HG02798 (cell line): ENCODE results near the gene FBXL20.
"Not testable (repeated sequence)": the region's sequence is repeated elsewhere in the genome, so short reads cannot be mapped to it uniquely, and the experiment has no call there.

Experiments
- ATAC-seq: cut with Tn5 transposase; IDR thresholded peaks from one replicate; pipeline ENCODE4 v1.9.1; 2021; ENCODE audit warnings: mild to moderate bottlenecking; ENCODE audit not compliant: unreplicated experiment, poor library complexity

FBXL20 gene

DNA sequence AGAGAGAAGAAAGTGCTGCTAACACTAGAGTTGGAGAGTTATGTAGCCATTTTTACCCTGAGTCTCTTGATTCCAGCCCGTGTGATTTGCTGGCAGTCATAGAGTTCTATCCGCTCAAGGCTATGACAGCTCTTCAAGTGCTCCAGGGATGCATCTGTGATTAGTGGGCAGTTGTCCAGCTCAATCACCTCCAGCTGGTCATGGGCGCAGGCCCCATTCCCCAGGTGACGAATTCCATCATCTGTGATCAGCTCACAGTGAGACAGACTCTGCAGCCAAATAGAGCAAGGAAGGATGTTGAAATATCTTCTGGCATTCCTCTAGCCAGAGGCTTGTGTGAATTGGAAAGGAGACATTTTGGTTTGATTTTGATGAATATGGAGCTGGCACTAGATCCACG is 137.3 kb downstream of the FBXL20 start:
- no peak for ATAC-seq

GRCh38 chr17:39261286-39261685 is 140.1 kb downstream of the FBXL20 start:
- no peak for ATAC-seq

DNA sequence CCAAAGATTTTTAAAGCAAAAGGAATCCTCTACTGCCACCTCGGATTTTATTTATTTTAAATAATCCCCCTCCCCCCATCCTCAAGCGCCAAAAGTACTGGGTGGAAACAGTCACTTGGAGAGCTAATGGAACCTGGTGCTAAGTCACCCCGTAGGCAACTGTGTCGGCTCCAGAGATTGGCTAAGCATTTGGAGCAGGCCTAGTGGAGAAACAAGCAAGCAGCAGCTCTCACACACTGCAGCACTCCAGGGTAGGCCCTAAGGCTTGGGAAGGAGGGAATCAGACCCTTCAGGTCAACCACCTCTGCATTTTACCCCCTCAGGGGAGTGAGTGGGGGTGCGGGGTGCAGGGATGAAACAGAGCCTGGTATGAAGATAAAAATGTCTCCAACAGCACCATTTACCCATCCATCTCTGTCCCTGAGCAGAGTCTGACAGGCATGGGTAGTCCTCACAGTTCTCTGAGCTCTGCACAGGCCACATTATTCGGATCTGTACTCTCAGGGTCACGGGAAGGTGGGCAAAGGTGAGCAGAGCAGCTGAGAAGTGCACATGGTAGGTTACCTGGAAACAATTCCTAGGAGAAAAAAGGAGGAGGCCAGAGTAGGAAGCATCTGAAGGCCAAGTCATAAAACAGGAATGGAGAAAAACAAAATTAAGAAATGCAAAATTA is 148.5 kb downstream of the FBXL20 start:
- ATAC-seq, result no peak

DNA sequence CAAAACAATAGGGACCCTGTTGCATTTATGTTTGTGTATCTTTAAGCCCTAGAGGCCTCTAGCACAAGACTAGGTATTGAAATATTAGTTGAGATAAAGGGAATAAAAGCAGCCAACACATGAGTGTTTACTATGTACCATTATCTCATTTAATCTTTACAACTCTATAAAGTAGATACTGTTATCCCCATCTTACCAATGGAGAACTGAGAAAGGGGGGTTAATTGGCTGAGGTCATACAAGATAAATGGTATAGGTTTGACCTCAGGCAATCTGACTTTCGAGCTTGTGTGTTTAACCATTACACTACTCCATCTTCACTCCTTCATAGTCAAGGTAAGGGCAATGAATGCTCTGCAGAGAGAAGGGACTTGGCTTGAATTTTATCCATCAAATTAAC is 149.4 kb downstream of the FBXL20 start:
- ATAC-seq, result no peak

DNA sequence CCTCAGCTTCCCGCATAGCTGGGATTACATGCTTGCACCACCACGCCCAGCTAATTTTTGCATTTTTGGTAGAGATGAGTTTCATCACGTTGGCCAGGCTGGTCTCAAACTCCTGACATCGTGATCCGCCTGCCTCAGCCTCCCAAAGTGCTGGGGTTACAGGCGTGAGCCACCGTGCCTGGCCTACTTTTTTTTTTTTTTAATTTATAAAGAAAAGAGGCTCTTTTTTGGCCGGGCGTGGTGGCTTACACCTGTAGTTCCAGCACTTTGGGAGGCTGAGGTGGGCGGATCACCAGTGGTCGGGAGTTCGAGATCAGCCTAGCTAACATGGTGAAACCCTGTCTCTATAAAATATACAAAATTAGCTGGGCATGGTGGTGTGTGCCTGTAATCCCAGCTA is 151.3 kb downstream of the FBXL20 start:
- not testable (repeated sequence) for ATAC-seq

DNA sequence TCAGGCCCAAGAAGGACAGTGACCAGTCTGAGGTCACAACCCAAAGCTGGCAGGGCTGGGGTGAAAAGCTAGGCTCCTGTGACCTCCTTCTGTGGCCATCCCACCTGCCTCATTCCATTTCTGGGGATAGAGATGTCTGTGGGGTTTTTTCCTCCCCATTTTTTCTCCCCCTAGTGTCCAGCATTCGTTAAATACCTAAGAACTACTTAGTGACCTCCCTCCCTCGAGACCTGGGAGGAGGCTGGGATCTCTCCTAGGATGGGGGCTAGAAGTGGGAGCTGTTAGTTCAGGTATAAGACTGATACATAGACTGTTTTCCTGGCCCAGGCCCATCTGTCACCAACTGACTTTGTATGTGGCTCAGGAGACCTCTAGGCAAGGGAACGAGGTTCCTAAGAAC is 155.2 kb downstream of the FBXL20 start:
- ATAC-seq, result no peak

- ATAC-seq, result peak; percentile 64
These were observed 156.5 kb downstream of the FBXL20 start for GRCh38 chr17:39244600-39245570.

GRCh38 chr17:39244016-39244599 is 157.3 kb downstream of the FBXL20 start:
- peak; percentile 7 for ATAC-seq

GRCh38 chr17:39243155-39243554 is 158.3 kb downstream of the FBXL20 start:
- ATAC-seq, result no peak

GRCh38 chr17:39240631-39241030 is 160.8 kb downstream of the FBXL20 start:
- no peak for ATAC-seq

DNA sequence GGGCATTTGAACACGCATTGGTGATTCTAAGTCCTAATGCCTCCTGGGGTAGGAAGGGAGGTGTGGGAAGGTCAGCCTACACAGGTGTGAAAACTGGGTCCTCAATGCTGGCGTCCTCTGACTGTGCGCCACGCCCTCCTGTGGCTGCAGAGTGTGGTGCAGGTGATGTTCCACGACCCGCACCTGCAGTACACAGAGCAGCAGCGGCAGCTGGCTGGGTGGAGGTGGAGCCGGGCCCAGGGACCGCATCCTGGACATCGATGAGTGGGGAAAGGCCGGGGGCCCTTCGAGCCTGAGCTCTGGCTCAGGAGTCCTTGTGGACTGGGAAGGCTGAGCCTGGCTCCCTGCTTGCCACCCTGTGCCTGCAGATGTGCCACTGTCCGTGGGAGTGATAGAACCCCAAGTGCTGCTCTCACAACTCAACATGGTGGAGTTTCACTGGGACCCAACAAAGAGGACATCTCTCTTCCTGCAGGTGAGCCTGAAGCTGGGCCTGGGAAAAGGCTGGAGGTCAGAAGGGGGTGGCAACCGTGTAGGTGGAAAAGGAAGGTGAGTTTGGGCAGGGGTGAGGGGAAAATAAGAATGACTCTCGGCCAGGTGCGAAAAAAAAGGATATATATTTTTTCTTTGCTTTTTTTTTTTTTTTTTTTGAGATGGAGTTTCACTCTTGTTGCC is 161.6 kb downstream of the FBXL20 start:
- peak; percentile 60 for ATAC-seq

DNA sequence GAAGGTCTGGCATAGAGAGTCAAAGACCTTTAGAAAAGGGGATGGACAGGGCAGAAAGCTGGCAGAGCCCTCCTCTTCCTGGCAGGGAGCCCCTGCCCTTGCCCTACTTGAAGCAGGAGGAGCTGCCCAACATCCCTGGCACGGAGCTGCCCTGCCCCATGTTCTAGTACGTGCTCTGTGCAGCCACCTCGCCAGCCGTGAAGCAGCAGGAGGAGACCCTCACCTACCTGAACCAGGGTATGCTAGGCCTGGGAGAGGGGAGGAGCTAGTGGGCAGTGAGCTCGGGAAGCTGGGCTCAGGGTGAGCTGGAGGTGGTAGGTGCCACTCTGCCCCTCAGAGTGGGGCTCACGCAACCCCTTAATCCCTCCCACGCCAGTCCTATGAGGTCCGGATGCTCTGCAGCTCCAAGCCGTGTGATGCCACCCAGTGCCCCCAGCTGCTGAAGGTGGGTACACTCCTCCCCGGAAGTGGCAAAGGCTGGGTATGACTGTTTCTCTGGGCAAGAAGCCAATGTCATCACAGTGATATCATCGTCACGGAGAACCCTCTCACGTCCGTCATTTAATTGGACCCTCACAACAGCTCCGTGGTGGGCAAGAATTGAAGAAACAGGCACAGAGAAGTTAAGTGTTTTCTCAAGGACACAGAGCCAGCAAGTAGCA is 163.0 kb downstream of the FBXL20 start:
- ATAC-seq, result no peak

- no peak for ATAC-seq
These were observed 163.8 kb downstream of the FBXL20 start for GRCh38 chr17:39237586-39237985.

DNA sequence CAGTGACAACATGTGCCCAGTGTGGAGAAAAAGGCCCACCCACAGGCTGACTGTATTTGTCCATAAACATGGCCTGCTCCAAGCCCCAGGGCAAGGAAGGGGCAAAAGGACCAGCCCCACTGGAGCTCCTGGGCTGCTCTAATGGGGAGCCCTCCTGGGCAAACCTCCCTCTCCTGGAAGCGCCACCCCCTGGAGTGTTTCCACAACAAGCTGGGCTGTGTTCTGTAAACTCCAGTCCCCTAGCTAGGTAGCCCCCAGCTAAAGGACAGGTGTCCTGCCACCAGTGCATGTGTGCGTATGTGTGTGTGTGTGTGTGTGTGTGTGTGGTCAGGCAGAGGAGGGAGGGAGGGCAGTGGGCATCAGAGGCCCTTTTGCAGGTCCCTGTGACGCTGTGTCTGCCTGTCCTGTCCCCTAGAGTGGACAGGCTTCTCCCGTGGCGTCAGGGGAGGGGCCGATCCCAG is 164.4 kb downstream of the FBXL20 start:
- no peak for ATAC-seq

DNA sequence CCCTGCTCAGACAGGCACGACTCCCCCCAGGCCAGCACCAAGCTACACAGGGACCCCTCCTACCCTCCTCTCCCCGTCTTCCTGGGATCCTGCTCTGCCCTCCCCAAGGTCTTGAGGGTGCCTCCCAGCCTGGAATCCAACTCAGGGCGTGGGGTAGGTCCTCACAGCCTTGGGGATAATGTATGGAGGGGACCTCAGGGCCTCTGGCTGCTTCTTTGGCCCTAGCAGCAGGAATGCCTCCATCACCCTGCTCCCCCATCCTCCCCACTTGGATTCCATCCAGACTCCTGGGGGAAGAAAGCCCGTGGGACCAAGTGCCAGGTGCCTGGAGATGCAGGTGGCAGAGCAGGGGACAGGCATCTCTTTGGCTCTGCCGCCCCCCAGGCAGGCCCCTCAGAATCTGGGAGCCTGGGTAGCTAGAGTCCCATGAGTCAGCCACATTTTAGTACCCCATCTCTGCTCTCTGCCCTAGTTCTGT is 164.9 kb downstream of the FBXL20 start:
- no peak for ATAC-seq

DNA sequence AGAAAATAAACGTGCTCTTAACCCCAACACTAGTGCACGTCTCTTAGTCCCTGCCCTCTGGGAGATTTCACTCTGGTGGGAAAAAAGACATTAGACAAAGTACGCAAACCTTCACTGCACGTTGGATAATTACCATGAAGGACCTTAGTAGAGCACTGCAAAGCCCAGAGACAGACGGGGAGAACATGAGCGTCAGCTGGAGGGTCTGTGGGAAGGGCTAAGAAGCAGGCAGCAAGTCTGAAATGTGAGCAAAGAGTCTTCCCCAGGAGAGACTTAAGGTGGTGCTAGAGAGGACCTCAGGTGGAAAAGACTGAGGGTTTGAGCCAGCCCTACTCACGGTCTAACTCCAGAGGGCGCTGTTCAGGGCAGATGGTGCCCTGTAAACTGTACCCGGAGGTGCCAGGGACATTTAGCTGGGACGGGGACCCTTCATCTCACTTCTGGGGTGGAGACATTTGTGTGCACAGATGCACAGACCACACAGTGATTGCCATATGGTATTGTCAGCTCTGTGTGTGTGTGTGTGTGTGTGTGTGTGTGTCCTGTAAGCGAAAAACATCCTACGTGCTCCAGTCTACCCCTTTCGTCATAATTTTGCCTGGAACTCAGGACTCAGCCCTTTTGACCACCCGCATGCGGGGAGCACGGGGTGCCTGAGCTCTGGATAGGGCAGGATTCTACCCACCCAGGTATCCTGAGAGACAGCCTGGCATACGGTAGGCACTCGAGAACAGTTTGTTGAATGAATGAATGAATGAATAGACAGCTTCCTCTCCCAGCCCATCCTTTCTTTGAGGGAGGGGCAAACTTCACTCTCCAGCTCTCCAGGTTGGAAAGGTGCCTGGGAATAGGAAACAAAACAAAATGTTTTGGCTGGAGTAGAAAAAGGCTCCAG is 165.6 kb downstream of the FBXL20 start:
- no peak for ATAC-seq

GRCh38 chr17:39231591-39232551 is 169.6 kb downstream of the FBXL20 start:
- ATAC-seq, result no peak

DNA sequence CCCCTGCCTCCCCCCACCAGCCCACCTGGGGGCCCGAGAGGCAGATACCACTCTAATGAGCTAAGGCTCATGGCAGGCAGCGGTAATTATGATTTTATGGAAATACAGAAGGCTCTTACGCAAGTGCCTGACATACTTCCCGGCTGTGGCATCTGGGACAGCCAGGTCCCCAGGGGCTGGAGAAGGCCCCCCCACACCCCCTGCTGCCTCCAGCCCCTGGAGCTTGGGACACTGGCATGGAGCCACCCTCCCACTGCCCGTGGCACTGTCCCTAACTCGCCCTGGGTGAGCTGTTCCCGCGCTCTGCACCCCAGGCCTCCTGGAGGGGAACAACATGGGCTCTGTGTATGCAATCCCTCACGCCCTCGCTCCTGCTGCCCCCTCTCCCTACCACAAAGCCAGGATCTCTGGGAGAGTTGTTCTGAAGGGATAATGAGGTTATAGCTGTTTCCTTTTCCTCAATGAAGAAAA is 170.3 kb downstream of the FBXL20 start:
- no peak for ATAC-seq
